GM18517 (cell line): ENCODE results near the gene NDUFA7.
A peak's percentile ranks its signal among the peaks of the same experiment; 100 is the strongest.
"Not testable (repeated sequence)": the region's sequence is repeated elsewhere in the genome, so short reads cannot be mapped to it uniquely, and the experiment has no call there.

Experiments
- ATAC-seq: cut with Tn5 transposase; IDR thresholded peaks from one replicate; pipeline ENCODE4 v1.9.1; 2021; ENCODE audit warnings: mild to moderate bottlenecking, moderate library complexity; ENCODE audit not compliant: unreplicated experiment

Gene NDUFA7

DNA sequence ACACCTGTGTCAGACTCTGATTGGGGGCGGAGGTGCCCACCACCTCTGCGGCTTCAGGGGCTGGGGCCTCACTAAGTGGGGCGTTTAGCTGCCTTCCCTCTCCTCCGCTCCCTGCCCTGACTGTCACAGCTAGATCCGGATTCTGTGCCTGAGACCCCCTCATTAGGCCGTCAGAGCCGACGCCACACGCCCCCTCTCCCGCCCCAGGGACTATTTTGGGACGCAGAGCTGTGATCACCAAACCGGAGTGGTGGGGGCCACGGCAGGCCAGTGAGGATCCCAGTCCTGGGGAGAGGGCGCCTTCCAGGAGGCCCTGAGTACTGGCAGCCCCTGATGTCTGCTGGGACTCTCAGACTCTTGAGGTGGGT, 21.1 kb upstream of the NDUFA7 start:
- no peak for ATAC-seq

DNA sequence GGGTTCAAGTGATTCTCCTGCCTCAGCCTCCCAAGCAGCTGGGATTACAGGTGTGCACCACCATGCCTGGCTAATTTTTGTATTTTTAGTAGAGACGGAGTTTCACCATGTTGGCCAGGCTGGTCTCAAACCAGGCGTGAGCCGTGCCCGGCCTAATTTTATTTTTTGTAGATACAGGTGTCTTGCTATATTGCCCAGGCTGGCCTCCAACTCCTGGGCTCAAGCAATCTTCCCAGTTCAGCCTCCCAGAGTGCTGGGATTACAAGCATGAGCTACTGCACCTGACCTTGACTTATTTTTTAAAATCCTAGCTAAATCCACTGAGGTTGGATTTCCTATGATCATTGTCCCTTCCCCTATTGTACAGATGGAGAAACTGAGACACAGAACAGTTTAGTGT, 20.3 kb upstream of the NDUFA7 start:
- ATAC-seq = not testable (repeated sequence)

- ATAC-seq = no peak
Observed at GRCh38 chr19:8340341-8341096, 19.3 kb upstream of the NDUFA7 start.

- no peak for ATAC-seq
Observed at GRCh38 chr19:8338835-8339234, 17.7 kb upstream of the NDUFA7 start.

DNA sequence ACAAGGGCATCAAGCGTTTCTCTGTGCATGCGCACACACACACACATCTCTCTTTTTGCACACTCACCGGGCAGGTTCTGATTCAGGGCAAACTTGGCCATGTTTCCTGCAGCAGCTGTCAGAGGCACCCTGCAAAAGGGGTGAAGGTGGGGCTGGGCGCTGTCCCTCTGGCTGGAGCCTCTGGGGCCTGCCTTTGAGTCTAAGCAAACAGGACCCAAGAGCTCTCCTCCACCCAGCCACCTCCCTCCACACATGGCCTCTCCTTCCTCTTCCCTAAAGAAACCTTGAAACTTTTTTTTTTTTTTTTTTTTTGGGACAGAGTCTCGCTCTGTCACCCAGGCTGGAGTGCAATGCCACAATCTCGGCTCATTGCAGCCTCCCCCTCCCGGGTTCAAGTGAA, 16.6 kb upstream of the NDUFA7 start:
- ATAC-seq = no peak

DNA sequence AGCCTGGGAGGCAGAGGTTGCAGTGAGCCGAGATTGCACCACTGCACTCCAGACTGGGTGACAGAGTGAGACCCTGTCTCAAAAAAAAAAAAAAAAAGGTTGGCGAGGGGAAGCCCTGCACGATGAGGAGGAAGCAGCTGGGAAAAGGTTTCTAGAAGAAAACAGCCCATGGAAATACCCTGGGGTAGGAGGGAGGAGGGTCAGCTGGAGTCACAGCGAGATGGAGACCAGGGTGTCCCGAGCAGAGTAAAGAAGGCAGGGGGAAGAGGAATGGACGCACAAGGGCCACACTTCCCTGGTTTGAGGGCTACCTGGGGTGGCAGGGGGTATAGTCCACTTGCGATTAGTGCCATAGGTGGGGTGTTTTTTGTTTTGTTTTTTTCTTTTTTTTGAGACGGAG, 15.5 kb upstream of the NDUFA7 start:
- ATAC-seq = no peak

DNA sequence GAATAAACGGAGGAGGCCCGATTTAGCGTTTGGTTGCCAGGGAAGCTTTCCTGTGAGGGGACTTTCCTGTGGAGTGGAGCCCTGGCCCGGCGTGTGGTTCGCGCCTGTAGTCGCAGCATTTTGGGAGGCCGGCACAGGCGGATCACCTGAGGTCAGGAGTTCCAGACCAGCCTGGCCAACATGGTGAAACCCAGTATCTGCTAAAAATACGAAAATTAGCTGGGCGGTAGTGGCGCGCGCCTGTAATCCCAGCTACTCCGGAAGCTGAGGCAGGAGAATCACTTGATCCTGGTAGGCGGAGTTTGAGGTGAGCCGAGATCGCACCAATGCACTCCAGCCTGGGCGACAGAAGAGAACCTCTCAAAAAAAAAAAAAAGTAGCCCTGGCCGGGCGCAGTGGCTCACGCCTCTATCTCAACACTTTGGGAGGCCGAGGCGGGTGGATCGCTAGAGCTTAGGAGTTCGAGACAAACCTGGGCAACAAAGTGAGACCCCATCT, 14.9 kb upstream of the NDUFA7 start:
- no peak for ATAC-seq

- ATAC-seq = peak; percentile 48
Observed at GRCh38 chr19:8335343-8336071, 14.3 kb upstream of the NDUFA7 start.

DNA sequence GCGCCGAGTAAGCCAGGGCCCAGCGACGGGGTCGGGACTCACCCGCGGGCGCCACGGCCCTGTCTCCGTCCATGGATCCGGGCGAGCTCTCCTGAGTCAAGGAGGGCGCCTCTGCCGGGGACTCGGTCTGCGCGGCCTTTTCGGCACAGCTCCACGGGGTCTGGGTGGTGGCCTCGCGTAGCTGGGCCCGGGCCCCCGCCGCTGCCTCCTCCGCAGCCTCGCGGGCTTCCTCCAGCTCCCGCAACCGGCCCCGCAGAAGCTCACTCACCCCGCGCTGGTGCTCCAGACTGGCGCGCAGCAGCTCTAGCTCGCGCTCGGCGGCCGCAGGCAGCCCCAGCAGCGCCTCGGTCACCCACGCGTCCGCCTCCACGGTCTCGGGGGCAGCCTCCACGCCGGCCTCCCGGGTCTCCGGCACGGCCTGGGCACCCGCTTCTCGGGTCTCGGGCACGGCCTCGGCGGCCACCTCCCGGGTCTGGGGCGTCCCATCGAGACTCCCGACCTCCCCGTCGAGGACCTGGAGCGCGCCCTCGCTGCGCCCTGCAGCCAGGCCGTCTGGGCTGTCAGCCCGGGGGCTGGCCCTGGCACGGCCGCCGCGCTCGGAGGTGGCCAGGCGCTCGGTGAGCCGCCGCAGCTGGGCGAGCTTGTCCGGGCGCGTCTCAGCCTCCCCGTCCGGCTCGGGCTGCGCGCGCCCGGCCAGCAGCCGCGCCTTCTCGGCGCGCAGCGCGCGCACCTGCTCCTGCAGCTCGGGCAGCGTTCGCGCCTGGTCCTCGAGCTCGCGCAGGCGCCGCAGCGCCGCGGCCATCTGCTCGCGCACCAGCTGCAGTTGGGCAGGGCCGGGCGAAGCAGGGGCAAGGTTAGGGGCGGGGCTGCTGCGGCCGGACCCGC, 13.5 kb upstream of the NDUFA7 start:
- ATAC-seq = no peak

DNA sequence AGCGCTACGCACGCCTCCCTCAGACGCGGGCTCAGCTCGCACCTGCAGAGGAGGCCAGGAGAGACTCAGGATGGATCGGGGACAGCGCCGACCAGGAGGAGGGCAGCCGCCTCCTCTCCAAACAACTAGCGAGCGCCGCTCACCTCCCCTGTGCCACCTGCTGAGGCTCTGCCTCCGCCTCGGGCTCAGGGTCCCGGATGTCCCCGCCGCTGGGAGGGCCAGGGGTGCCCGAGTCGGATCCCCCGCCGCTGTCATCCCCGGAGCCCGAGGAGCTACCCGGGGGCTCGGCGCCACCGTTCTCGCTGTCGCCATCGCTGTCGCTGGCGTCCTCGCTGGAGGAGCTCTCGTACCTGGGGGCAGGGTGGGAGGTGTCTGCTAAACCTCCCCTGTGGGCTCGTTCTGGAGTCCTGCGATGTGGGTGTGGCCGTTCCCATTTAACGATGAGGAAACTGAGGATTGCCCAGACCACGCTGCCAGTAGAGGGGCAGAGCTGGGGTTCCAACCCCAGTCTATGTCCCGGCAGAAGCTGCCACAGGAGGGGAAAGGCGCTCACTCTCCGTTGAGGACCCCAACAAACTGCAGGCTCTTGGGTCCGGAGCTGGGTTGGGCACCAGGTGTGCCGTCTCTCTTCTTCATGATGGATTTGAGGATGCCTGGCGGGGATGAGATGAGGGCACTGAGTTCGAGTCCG, 12.7 kb upstream of the NDUFA7 start:
- ATAC-seq = no peak

GRCh38 chr19:8332976-8333766, 12.0 kb upstream of the NDUFA7 start:
- ATAC-seq = no peak

GRCh38 chr19:8331263-8331845, 10.2 kb upstream of the NDUFA7 start:
- ATAC-seq = no peak

DNA sequence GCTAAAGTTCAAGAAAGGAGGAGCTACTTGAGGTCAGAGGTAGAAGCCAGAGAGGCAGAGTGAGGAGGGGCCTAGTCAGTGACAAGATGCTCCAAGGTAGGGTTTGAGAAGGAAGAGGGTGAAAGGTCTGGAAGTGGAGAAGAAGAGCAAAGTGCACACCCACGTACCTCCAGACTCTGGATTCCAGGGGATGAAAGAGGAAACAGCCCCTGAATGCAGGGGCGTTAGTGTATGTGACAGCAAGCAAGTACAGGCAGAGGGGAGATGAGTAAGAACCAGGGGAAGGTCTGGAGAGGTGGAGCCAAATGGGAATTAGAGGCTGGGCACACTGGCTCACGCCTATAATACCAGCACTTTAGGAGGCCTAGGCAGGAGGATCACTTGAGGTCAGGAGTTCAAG, 8.8 kb upstream of the NDUFA7 start:
- ATAC-seq = no peak

GRCh38 chr19:8325454-8325853, 4.3 kb upstream of the NDUFA7 start:
- no peak for ATAC-seq

DNA sequence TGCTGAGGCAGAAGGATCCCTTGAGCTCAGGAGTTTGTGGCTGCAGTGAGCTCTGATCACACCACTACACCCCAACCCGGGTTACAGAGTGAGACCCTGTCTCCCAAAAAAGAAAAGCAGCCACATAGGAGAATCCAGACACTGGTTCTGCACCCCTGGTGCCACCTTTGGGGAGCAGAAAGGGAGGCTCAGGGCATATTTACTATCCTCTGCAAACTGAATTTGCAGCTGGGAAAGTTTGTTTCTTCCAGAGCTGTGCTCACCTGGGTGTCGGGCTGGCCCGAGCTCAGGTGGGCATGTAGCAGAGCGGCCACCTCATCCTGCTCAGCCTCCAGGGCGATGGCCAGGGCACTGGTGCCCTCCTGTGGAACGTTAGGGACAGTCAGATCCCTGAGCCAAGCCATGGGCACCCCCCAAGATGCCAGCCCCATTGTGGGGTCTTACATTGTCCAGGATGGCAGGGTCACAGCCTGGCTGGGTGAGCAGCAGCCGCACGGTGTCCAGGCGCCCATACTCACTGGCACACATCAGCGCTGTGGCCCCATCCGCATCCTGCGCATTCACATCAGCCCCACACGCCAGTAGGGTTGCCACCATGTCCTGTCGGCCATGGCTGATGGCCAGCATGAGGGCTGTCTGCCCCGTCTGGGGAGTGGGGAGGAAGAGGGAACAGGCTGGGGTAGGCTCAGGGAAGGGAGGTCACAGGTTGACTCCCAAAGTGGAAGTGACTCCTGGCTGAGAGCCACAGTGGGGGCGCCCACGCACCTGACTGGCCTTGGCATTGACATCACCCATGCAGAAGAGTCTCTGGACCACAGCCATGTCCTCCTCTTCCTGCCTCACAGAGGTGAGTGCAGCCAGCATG, 3.2 kb upstream of the NDUFA7 start:
- no peak for ATAC-seq

DNA sequence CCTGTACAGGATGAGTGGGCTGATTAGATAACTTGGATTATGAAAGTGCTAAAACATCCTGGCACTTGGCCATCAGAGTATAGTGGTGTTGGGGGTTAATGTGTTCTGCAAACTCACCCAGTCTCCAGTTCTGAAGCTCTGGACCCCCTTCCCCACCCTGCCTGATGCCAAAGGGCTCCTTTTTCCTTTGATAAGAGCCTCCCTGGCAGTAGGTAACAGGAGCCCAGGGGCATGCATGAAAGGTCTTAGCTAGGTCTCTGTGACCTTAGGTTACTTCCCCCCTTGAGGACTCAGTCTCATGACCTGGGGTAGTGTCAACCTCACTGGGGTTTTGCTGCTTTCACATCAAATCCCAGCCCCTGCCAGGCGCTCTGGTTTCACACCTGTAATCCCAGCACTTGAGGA, 2.6 kb upstream of the NDUFA7 start:
- ATAC-seq = no peak

GRCh38 chr19:8322638-8322997, 1.4 kb upstream of the NDUFA7 start:
- no peak for ATAC-seq

DNA sequence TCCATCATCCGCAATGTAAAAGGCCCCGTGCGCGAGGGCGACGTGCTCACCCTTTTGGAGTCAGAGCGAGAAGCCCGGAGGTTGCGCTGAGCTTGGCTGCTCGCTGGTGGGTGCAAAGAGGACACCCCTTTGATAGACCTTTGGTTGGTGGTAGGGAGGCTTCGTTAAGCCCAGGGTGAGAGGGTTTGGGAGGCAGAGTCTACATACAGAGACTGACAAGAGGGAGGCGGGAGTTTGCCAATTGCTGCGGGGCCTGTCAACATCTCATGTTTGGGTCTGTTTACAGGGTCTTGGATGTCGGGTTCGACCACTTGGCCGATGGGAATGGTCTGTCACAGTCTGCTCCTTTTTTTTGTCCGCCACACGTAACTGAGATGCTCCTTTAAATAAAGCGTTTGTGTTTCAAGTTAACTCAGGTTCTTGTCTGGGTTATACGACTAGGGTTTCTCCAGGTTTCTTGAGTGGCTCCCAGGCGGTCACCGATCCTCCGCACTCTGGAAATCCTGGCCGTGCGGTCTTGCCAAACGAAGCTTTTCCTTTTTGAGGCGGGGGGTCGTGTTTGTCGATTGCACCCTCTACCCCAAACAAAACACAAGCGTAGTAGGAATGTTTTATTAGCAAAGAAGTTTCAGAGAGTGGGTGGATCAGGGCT, 937 bp upstream of the NDUFA7 start:
- no peak for ATAC-seq
